ENCODE data around the gene SFRP5.

Gene SFRP5

DNA sequence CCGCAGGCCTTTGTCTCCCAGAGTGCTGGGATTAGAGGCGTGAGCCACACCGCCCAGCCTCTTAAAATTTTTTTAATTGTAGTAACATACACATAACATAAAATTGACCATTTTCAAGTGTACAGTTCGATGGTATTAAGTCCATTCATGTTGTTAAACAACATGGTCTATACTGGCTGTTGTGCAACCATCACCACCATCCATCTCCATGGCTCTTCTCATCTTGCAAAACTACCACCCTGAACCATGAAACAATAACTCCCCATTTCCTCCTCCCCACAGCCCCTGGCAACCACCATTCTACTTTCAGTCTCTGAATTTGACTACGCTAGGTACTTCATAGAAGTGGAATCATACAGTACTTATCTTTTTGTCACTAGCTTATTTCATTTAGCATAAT is 42.8 kb downstream of the SFRP5 start:
- H3K36me3 ChIP-seq (ENCODE audit: control insufficient read depth in 5 of 5, insufficient read depth in 5 of 5, low read length in 5 of 5): no peaks in the 10 kb centered on the region
- H3K4me1 ChIP-seq (ENCODE audit: control insufficient read depth in 5 of 5, insufficient read depth in 5 of 5, low read length in 5 of 5): peaks cover 0 to 8% (median 5%) of the 10 kb centered on the region in 5 donors
- no peak overlapping the region for H3K9ac ChIP-seq (ENCODE audit: low read length in 5 of 5)
- no peaks in the 10 kb centered on the region for H3K27me3 ChIP-seq (ENCODE audit: control insufficient read depth in 5 of 5, insufficient read depth in 4 of 5, low read length in 5 of 5)
- H3K27ac ChIP-seq (ENCODE audit: low read depth, low read length): no peak overlapping the region
- H3K4me3 ChIP-seq (ENCODE audit: low read depth in 1 of 5, low read length in 5 of 5): no peak overlapping the region
- H3K9me3 ChIP-seq (ENCODE audit: control insufficient read depth in 5 of 5, low read length in 5 of 5): no peaks in the 10 kb centered on the region

DNA sequence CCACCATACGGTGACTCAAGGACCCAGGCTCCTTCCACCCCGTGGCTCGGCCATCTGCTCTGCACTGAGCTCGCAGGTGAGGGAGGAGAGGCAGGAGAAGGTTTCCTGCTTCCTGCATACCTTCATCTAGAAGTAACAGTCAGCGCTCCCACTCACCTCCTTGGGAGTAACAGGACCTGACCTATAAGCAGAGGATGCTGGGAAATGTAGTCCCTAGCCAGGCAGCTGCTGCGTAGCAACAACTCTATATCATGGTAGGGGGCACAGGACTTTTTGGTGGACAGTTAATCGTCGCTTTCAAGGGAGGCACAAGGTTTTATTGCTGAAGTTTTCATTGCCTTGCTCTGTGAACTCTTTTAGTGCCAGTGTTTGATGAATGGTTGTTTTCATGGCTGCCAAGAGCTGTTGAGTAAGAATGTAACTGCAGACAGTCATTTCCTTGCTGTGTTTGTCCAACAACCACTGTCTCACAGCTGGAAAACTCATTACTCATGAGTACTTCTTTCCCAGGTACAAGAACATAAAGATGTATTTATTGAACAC is 45.1 kb downstream of the SFRP5 start:
- Histone ChIP-seq H3K9ac (ENCODE audit: low read length in 5 of 5) (no peak overlapping the region), H3K4me1 (ENCODE audit: control insufficient read depth in 5 of 5, insufficient read depth in 5 of 5, low read length in 5 of 5) (peaks cover 0 to 8% (median 5%) of the 10 kb centered on the region in 5 donors), H3K4me3 (ENCODE audit: low read depth in 1 of 5, low read length in 5 of 5) (peak overlapping the region; percentile 13 to 49 (median 26)), H3K9me3 (ENCODE audit: control insufficient read depth in 5 of 5, low read length in 5 of 5) (no peaks in the 10 kb centered on the region), H3K27ac (ENCODE audit: low read depth, low read length) (no peak overlapping the region), H3K27me3 (ENCODE audit: control insufficient read depth in 5 of 5, insufficient read depth in 4 of 5, low read length in 5 of 5) (no peaks in the 10 kb centered on the region), H3K36me3 (ENCODE audit: control insufficient read depth in 5 of 5, insufficient read depth in 5 of 5, low read length in 5 of 5) (no peaks in the 10 kb centered on the region)

DNA sequence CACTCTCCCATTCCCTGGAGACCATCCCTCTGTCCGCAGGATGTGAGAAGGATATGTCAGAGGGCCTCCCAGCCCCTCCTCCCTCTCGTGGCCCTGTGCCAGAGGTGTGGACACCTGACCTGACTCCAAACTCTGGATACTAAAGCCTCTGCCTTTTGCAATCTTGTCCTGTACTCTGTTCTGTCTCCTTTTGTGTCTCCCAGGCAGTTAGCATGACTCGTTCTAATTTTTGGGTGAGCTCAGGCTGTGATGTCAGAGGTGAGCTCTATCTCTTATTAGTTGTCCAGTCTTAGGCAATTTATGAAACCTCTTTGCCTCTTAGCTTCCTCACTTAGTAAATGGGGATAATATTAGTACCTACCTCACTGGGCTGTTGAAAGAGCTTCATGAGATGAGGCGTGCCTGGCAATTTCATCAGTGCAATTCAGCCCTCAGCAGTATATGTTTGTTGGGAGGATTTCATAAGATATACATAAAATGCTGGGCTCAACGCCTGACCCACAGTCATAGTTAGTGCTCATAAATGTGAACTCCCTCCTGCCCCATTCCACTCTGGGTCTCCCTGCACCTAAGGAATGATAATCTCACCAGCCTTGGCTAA is 47.4 kb downstream of the SFRP5 start:
- Histone ChIP-seq H3K27me3 (ENCODE audit: control insufficient read depth in 5 of 5, insufficient read depth in 4 of 5, low read length in 5 of 5) (no peaks in the 10 kb centered on the region), H3K9me3 (ENCODE audit: control insufficient read depth in 5 of 5, low read length in 5 of 5) (no peaks in the 10 kb centered on the region), H3K36me3 (ENCODE audit: control insufficient read depth in 5 of 5, insufficient read depth in 5 of 5, low read length in 5 of 5) (no peaks in the 10 kb centered on the region), H3K4me1 (ENCODE audit: control insufficient read depth in 5 of 5, insufficient read depth in 5 of 5, low read length in 5 of 5) (peaks cover 0 to 9% (median 5%) of the 10 kb centered on the region in 5 donors), H3K4me3 (ENCODE audit: low read depth in 1 of 5, low read length in 5 of 5) (no peak overlapping the region), H3K9ac (ENCODE audit: low read length in 5 of 5) (no peak overlapping the region), H3K27ac (ENCODE audit: low read depth, low read length) (no peak overlapping the region)

DNA sequence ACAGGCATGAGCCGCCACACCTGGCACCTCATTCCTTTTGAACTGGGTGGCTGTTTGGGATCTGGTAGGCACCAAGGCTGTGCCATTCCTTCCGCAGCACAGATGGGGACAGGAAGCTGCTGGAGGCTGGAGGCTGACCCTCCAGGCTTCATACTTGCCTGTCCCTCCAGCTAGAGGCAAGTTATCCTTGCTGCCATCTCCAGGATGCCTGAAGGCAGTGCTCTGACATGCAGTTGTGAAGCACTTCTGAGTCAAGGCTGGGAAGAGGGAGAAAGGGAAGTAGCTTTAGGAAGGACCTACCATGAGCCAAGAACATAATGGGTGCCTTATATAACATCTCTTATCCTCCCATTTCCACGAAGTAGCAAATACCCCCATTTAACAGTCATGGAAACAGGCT is 48.8 kb downstream of the SFRP5 start:
- H3K4me3 ChIP-seq (ENCODE audit: low read depth in 1 of 5, low read length in 5 of 5): no peak overlapping the region
- H3K27ac ChIP-seq (ENCODE audit: low read depth, low read length): no peak overlapping the region
- peaks cover 0 to under 1% (median 0%) of the 10 kb centered on the region in 5 donors for H3K36me3 ChIP-seq (ENCODE audit: control insufficient read depth in 5 of 5, insufficient read depth in 5 of 5, low read length in 5 of 5)
- H3K9ac ChIP-seq (ENCODE audit: low read length in 5 of 5): no peak overlapping the region
- peaks cover 7 to 21% (median 18%) of the 10 kb centered on the region in 5 donors for H3K4me1 ChIP-seq (ENCODE audit: control insufficient read depth in 5 of 5, insufficient read depth in 5 of 5, low read length in 5 of 5)
- H3K27me3 ChIP-seq (ENCODE audit: control insufficient read depth in 5 of 5, insufficient read depth in 4 of 5, low read length in 5 of 5): no peaks in the 10 kb centered on the region
- H3K9me3 ChIP-seq (ENCODE audit: control insufficient read depth in 5 of 5, low read length in 5 of 5): no peaks in the 10 kb centered on the region

DNA sequence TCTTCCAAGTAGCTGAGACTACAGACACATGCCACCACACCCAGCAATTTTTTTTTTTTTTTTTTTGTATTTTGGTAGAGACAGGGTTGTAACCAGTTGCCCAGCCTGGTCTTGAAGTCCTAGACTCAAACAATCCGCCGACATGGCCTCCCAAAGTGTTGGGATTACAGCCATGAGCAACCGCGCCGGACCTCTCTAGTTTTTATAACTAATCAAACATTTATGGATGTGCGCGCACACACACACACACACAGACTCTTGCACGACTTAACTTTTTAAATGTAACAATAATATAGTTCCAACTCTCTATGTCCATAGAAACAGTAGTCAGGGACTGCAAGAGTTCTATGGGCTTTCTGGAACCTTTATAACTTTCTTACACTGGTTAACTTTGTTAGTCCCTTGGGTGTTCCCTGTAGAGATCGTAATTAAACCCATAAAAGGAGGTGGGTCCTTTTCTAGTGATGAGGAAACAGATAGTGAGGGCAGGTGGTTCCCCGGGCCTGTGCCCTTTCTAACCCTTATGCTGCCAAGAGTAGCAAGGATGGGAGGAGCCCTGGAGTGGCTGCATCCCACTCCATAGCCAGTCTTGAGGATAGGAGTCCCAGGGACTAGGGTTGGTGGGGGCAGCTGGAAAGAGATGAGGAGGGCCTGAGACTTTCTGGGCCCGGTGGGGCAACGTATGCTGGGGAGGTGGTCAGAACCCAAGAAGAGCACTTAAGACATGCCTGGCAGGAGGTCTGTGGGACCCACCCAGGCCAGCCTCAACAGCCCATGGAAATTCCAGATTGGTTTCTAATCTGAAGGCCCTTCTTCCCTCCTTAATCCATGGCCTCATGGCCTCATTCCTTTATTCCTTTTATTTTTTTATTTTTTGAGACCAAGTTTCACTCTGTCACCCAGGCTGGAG is 49.7 kb downstream of the SFRP5 start:
- H3K27me3 ChIP-seq (ENCODE audit: control insufficient read depth in 5 of 5, insufficient read depth in 4 of 5, low read length in 5 of 5): no peaks in the 10 kb centered on the region
- peaks cover 8 to 26% (median 19%) of the 10 kb centered on the region in 5 donors for H3K4me1 ChIP-seq (ENCODE audit: control insufficient read depth in 5 of 5, insufficient read depth in 5 of 5, low read length in 5 of 5)
- H3K27ac ChIP-seq (ENCODE audit: low read depth, low read length): no peak overlapping the region
- no peak overlapping the region for H3K4me3 ChIP-seq (ENCODE audit: low read depth in 1 of 5, low read length in 5 of 5)
- no peaks in the 10 kb centered on the region for H3K9me3 ChIP-seq (ENCODE audit: control insufficient read depth in 5 of 5, low read length in 5 of 5)
- no peak overlapping the region for H3K9ac ChIP-seq (ENCODE audit: low read length in 5 of 5)
- peaks cover 0 to 9% (median 4%) of the 10 kb centered on the region in 5 donors for H3K36me3 ChIP-seq (ENCODE audit: control insufficient read depth in 5 of 5, insufficient read depth in 5 of 5, low read length in 5 of 5)

DNA sequence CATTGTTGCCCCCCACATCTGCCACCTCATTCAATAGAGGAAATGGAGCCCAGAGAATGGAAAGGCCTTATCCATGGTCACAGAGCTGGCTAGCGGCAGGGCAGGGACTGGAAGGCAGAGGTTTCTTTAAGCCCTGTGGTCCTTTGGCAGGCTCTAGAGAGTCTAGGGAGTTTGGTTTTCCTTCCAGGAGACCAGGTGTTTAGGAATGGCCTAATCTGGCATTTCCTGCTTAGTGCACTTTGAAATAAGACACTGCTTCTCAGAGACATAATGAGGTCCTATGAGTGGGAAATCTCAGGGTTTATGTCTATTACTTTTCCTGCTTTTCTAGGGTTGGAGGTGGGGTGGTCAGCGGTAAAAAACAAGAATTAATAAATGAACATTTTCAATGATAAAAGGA is 52.2 kb downstream of the SFRP5 start:
- Histone ChIP-seq H3K4me1 (ENCODE audit: control insufficient read depth in 5 of 5, insufficient read depth in 5 of 5, low read length in 5 of 5) (peaks cover 8 to 38% (median 32%) of the 10 kb centered on the region in 5 donors), H3K27ac (ENCODE audit: low read depth, low read length) (no peak overlapping the region), H3K9me3 (ENCODE audit: control insufficient read depth in 5 of 5, low read length in 5 of 5) (no peaks in the 10 kb centered on the region), H3K36me3 (ENCODE audit: control insufficient read depth in 5 of 5, insufficient read depth in 5 of 5, low read length in 5 of 5) (peaks cover 0 to 9% (median 4%) of the 10 kb centered on the region in 5 donors), H3K4me3 (ENCODE audit: low read depth in 1 of 5, low read length in 5 of 5) (no peak overlapping the region), H3K27me3 (ENCODE audit: control insufficient read depth in 5 of 5, insufficient read depth in 4 of 5, low read length in 5 of 5) (no peaks in the 10 kb centered on the region), H3K9ac (ENCODE audit: low read length in 5 of 5) (no peak overlapping the region)

DNA sequence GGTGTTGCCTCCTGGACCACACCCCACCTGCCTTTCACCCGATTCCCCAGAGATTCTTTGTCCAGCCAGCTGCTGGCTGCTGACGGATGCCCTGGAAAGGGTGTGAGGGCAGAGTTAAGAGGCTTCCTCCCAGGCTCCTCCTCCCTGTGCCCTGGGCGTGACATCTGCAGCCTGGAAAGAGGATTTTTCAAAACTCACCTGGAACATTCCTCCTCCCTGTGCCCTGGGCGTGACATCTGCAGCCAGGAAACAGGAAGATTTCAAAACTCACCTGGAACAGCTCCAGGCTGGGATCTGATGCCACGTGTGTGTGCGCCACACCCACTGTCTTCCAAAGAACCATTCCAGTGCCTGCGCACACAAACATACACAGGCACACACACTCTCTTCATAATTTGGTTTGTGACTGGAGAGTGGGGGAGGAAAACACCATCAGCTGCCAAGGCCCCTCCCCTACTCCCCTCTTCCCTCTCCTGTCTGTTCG is 53.1 kb downstream of the SFRP5 start:
- Histone ChIP-seq H3K27ac (ENCODE audit: low read depth, low read length) (no peak overlapping the region), H3K27me3 (ENCODE audit: control insufficient read depth in 5 of 5, insufficient read depth in 4 of 5, low read length in 5 of 5) (no peaks in the 10 kb centered on the region), H3K4me1 (ENCODE audit: control insufficient read depth in 5 of 5, insufficient read depth in 5 of 5, low read length in 5 of 5) (peaks cover 8 to 44% (median 40%) of the 10 kb centered on the region in 5 donors), H3K4me3 (ENCODE audit: low read depth in 1 of 5, low read length in 5 of 5) (no peak overlapping the region), H3K36me3 (ENCODE audit: control insufficient read depth in 5 of 5, insufficient read depth in 5 of 5, low read length in 5 of 5) (peaks cover 0 to 9% (median 4%) of the 10 kb centered on the region in 5 donors), H3K9ac (ENCODE audit: low read length in 5 of 5) (no peak overlapping the region), H3K9me3 (ENCODE audit: control insufficient read depth in 5 of 5, low read length in 5 of 5) (no peaks in the 10 kb centered on the region)

DNA sequence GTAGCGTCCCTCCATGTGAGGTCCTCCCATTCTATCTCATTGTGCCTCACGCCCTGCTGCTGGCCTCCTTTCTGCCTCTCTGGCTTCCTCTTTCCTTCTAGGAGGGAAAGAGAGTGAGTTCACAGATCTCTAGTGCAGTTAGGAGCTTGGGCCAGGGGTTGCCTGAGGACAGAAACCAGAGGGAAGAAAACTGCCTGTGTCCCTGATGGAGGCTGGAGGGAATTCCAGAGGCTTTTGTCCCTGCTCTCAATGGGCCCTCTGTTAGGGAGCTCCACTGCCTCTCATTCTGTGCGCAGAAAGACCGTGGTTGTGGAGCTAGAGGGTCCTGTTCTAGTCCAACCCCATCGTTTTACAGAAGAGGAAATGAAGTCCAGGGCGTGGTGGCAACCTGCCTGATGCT is 53.6 kb downstream of the SFRP5 start:
- H3K4me1 ChIP-seq (ENCODE audit: control insufficient read depth in 5 of 5, insufficient read depth in 5 of 5, low read length in 5 of 5): peaks cover 8 to 49% (median 44%) of the 10 kb centered on the region in 5 donors
- no peak overlapping the region for H3K4me3 ChIP-seq (ENCODE audit: low read depth in 1 of 5, low read length in 5 of 5)
- H3K27ac ChIP-seq (ENCODE audit: low read depth, low read length): no peak overlapping the region
- H3K36me3 ChIP-seq (ENCODE audit: control insufficient read depth in 5 of 5, insufficient read depth in 5 of 5, low read length in 5 of 5): peaks cover 0 to 9% (median 4%) of the 10 kb centered on the region in 5 donors
- no peaks in the 10 kb centered on the region for H3K9me3 ChIP-seq (ENCODE audit: control insufficient read depth in 5 of 5, low read length in 5 of 5)
- no peak overlapping the region for H3K9ac ChIP-seq (ENCODE audit: low read length in 5 of 5)
- no peaks in the 10 kb centered on the region for H3K27me3 ChIP-seq (ENCODE audit: control insufficient read depth in 5 of 5, insufficient read depth in 4 of 5, low read length in 5 of 5)

DNA sequence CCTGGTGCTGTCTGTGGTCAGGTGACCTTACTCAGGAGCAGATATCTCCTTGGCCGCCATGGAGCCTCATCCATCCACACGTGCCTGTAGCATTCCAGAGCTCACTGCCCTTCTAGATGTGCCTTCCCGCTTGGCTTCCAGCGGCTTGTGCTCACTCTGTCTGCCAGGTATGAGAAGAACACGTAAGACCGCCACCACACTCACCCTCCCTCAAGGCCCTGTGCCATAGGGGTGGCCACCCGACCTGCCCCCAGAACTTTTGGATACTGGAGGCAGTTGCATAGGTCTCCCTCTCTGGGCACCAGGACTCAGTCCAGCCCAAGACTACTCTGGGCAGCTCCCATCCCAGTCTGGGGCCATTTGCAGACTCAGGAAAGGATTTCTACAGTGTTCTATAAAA is 54.2 kb downstream of the SFRP5 start:
- Histone ChIP-seq H3K27me3 (ENCODE audit: control insufficient read depth in 5 of 5, insufficient read depth in 4 of 5, low read length in 5 of 5) (no peaks in the 10 kb centered on the region), H3K9ac (ENCODE audit: low read length in 5 of 5) (no peak overlapping the region)

More for the DNA sequence above, 54.2 kb downstream of the SFRP5 start:
- Histone ChIP-seq H3K27ac (ENCODE audit: low read depth, low read length) (no peak overlapping the region), H3K4me1 (ENCODE audit: control insufficient read depth in 5 of 5, insufficient read depth in 5 of 5, low read length in 5 of 5) (peaks cover 8 to 54% (median 49%) of the 10 kb centered on the region in 5 donors), H3K36me3 (ENCODE audit: control insufficient read depth in 5 of 5, insufficient read depth in 5 of 5, low read length in 5 of 5) (peaks cover 0 to 9% (median 4%) of the 10 kb centered on the region in 5 donors), H3K4me3 (ENCODE audit: low read depth in 1 of 5, low read length in 5 of 5) (no peak overlapping the region), H3K9me3 (ENCODE audit: control insufficient read depth in 5 of 5, low read length in 5 of 5) (no peaks in the 10 kb centered on the region)
